Measurements from ENCODE around the gene PTPRE.

DNA sequence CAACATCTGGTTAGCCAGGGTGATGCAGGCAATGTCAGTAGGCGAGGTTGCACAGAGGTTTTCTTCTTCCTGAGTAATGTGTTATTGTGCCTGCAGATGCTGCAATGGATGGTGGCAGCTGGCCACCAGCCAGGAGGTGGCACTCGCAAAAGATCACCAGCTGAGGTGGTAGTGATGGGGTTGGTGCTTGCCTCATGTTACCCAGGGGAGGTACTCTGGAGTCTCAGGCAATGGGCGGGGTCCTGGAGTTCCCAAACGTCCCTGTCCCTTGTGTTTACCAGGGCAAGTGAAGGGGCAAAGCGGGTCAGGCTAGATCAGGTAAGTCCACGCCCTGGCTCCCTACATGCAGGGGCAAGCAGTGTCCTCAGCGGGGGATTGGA is 35.3 kb upstream of the PTPRE start:
- TF ChIP-seq POLR2A (IDR thresholded peaks at IDR 0.05; ENCODE audit: low read depth, low read length) (no peak), POLR2AphosphoS5 (IDR thresholded peaks at IDR 0.05; ENCODE audit: low read depth, low read length) (no peak), PAX5 (IDR thresholded peaks at IDR 0.05; ENCODE audit: insufficient read depth, low read length, severe bottlenecking) (no peak), POU2F2 (IDR thresholded peaks at IDR 0.05; ENCODE audit: low read depth, low read length) (no peak), SPI1 (IDR thresholded peaks at IDR 0.05; ENCODE audit: low read depth, low read length) (no peak), TAF1 (IDR thresholded peaks at IDR 0.05; ENCODE audit: low read depth, low read length) (no peak)
